Stomach smooth muscle (tissue), 2 donors: Measurements from ENCODE around the gene ZNF444.

Experiments
- H3K27ac ChIP-seq: one replicate; pipeline ENCODE4 v1.7.0; 2013; ENCODE audit warnings: mild to moderate bottlenecking, low read length, inconsistent platforms
- H3K27me3 ChIP-seq, 2 donors: one replicate each; pipeline ENCODE4 v1.7.0; 2013; ENCODE audit warnings: low read length in 2 of 2; ENCODE audit not compliant: insufficient read depth in 2 of 2, control insufficient read depth in 1 of 2
- H3K36me3 ChIP-seq, 2 donors: one replicate each; pipeline ENCODE4 v1.7.0; 2013; ENCODE audit warnings: low read length in 2 of 2; ENCODE audit not compliant: control insufficient read depth in 2 of 2, insufficient read depth in 2 of 2
- H3K4me1 ChIP-seq: one replicate; pipeline ENCODE4 v1.7.0; 2013; ENCODE audit warnings: low read length; ENCODE audit not compliant: control insufficient read depth, insufficient read depth
- H3K4me3 ChIP-seq, 2 donors: one replicate each; pipeline ENCODE4 v1.7.0; 2013; ENCODE audit warnings: low read length in 2 of 2
- H3K9ac ChIP-seq, 2 donors: one replicate each; pipeline ENCODE4 v1.7.0; 2013; ENCODE audit warnings: low read length in 2 of 2, mild to moderate bottlenecking in 1 of 2
- H3K9me3 ChIP-seq, 2 donors: one replicate each; pipeline ENCODE4 v1.7.0; 2013; ENCODE audit warnings: low read length in 2 of 2; ENCODE audit not compliant: control insufficient read depth in 2 of 2
- donor health status: healthy.
- donor health status: Pancreatic carcinoma.

ZNF444 gene

GRCh38 chr19:56137405-56137804, 3.7 kb upstream of the ZNF444 start:
- Histone ChIP-seq H3K27me3 (no peaks in the 10 kb centered on the region), H3K9ac (no peak overlapping the region), H3K9me3 (no peaks in the 10 kb centered on the region), H3K36me3 (no peaks in the 10 kb centered on the region), H3K27ac (no peak overlapping the region), H3K4me3 (no peak overlapping the region), H3K4me1 (peaks cover 21% of the 10 kb centered on the region)

DNA sequence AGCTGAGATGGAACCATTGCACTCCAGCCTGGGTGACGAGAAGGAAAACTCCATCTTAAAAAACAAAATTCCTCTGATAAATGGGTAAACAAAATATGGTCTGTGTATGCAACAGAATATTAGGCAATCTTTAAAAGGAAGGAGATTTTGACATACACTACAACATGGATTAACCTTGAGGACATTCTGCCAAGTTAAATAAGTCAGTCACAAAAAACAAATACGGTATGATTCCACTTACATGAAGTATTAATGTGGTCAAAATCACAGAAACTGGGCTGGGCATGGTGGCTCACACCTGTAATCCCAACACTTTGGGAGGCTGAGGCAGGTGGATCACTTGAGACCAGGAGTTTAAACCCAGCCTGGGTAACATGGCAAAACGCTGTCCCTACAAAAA, 3.0 kb upstream of the ZNF444 start:
- H3K9me3 ChIP-seq: no peaks in the 10 kb centered on the region
- H3K27ac ChIP-seq: no peak overlapping the region
- H3K4me3 ChIP-seq: no peak overlapping the region
- no peak overlapping the region for H3K9ac ChIP-seq
- no peaks in the 10 kb centered on the region for H3K27me3 ChIP-seq
- no peaks in the 10 kb centered on the region for H3K36me3 ChIP-seq
- peaks cover 19% of the 10 kb centered on the region for H3K4me1 ChIP-seq

- Histone ChIP-seq H3K9me3 (no peaks in the 10 kb centered on the region), H3K9ac (peak overlapping the region; percentile 67 to 87), H3K27ac (peak overlapping the region; percentile 95), H3K4me1 (peaks cover 19% of the 10 kb centered on the region), H3K36me3 (no peaks in the 10 kb centered on the region), H3K27me3 (no peaks in the 10 kb centered on the region), H3K4me3 (peak overlapping the region; percentile 57 to 82)
Observed at GRCh38 chr19:56139847-56140582, 1.1 kb upstream of the ZNF444 start.

- no peaks in the 10 kb centered on the region for H3K36me3 ChIP-seq
- H3K27ac ChIP-seq: peak overlapping the region; percentile 95
- H3K4me3 ChIP-seq: peak overlapping the region; percentile 57 to 82
- no peaks in the 10 kb centered on the region for H3K9me3 ChIP-seq
- H3K27me3 ChIP-seq: no peaks in the 10 kb centered on the region
- peak overlapping the region; percentile 67 to 68 for H3K9ac ChIP-seq
- H3K4me1 ChIP-seq: peaks cover 16% of the 10 kb centered on the region
Observed at GRCh38 chr19:56141417-56141993, 418 bp downstream of the ZNF444 start.

DNA sequence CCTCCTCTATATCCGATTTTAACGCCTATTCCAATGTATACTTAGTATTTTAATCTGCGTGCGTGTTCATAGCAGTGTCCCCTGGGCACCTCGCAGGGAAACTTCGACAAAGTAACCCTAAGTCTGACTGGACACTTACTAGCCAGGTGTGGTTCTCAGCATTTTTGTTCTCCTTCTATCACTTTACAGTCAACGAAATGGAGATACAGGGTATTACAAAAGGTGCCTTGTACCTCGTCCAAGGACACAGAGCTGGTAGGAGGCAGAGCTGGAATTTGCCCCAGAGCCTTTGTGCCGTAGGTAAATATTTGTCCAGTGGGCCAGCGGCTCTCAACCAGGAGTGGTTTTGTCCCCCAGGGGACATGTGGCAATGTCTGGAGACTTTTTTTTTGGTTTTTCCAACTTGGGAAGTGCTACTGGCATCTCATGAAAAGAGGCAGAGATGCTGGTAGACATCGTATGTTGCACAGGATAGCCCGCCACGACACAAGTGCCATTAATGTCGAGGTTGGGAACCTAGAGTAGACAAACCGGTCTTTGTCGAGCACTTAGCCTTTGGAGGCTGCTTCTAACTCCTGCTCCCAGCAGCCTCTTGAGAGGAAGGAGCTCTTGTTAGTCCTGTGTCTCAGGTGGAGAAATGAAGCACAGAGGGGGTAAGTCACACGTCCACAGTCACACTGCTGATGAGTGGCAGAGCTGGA, 1.1 kb downstream of the ZNF444 start:
- Histone ChIP-seq H3K9me3 (no peaks in the 10 kb centered on the region), H3K27me3 (no peaks in the 10 kb centered on the region), H3K4me3 (peak overlapping the region; percentile 39 to 82), H3K4me1 (peaks cover 16% of the 10 kb centered on the region), H3K27ac (peak overlapping the region; percentile 41), H3K9ac (peak overlapping the region; percentile 59 to 68), H3K36me3 (peaks cover 0 to 5% of the 10 kb centered on the region in 2 donors)

GRCh38 chr19:56142897-56143434, 1.9 kb downstream of the ZNF444 start:
- no peak overlapping the region for H3K4me3 ChIP-seq
- H3K9me3 ChIP-seq: no peaks in the 10 kb centered on the region
- H3K4me1 ChIP-seq: peaks cover 16% of the 10 kb centered on the region
- no peaks in the 10 kb centered on the region for H3K27me3 ChIP-seq
- peaks cover 0 to 11% of the 10 kb centered on the region in 2 donors for H3K36me3 ChIP-seq
- H3K9ac ChIP-seq: no peak overlapping the region
- no peak overlapping the region for H3K27ac ChIP-seq

GRCh38 chr19:56144376-56144775, 3.3 kb downstream of the ZNF444 start:
- Histone ChIP-seq H3K27ac (no peak overlapping the region), H3K36me3 (peaks cover 0 to 16% of the 10 kb centered on the region in 2 donors), H3K9me3 (no peaks in the 10 kb centered on the region), H3K4me3 (no peak overlapping the region), H3K9ac (no peak overlapping the region), H3K4me1 (peaks cover 16% of the 10 kb centered on the region), H3K27me3 (no peaks in the 10 kb centered on the region)

DNA sequence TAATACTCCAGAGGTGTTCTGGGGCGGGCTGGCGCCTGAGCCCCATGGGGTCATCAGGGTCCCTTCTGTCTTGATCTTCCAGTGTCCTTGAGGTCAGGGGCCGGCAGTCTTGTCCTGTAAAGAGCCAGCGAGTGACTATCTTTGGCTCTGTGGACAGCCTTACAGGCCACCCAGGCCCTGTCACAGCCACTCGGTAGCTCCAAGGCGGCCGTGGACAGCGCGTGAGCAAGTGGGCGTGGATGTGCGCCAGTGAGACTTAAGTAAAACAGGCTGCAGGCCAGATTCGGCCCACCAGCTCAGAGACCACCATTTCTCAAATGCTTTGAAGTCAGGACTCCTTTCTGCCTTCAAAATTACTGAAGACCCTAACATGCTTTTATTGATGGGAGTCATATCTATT, 3.7 kb downstream of the ZNF444 start:
- Histone ChIP-seq H3K9ac (no peak overlapping the region), H3K27ac (no peak overlapping the region)

GRCh38 chr19:56145698-56146097, 4.6 kb downstream of the ZNF444 start:
- H3K4me3 ChIP-seq: no peak overlapping the region
- H3K36me3 ChIP-seq: peaks cover 0 to 19% of the 10 kb centered on the region in 2 donors

More for the DNA sequence above, 3.7 kb downstream of the ZNF444 start:
- H3K27me3 ChIP-seq: no peaks in the 10 kb centered on the region
- no peak overlapping the region for H3K4me3 ChIP-seq
- H3K4me1 ChIP-seq: peaks cover 16% of the 10 kb centered on the region
- H3K9me3 ChIP-seq: no peaks in the 10 kb centered on the region
- H3K36me3 ChIP-seq: peaks cover 0 to 19% of the 10 kb centered on the region in 2 donors

DNA sequence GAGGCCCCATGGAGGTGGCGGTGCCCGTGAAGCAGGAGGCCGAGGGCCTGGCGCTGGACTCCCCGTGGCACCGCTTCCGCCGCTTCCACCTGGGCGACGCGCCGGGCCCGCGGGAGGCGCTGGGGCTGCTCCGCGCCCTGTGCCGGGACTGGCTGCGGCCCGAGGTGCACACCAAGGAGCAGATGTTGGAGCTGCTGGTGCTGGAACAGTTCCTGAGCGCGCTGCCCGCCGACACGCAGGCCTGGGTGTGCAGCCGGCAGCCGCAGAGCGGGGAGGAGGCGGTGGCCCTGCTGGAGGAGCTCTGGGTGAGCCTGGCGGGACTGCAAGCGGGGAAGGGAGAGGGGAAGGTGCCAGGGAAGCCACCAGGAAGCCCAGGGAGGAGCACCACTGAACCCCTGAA, 5.8 kb downstream of the ZNF444 start:
- H3K4me1 ChIP-seq: peaks cover 10% of the 10 kb centered on the region
- H3K9me3 ChIP-seq: no peaks in the 10 kb centered on the region
- no peak overlapping the region for H3K4me3 ChIP-seq
- H3K9ac ChIP-seq: no peak overlapping the region
- H3K27ac ChIP-seq: no peak overlapping the region
- peaks cover 0 to 19% of the 10 kb centered on the region in 2 donors for H3K36me3 ChIP-seq
- no peaks in the 10 kb centered on the region for H3K27me3 ChIP-seq

More at GRCh38 chr19:56145698-56146097, 4.6 kb downstream of the ZNF444 start:
- Histone ChIP-seq H3K9me3 (no peaks in the 10 kb centered on the region), H3K27me3 (no peaks in the 10 kb centered on the region), H3K27ac (no peak overlapping the region), H3K9ac (no peak overlapping the region), H3K4me1 (peaks cover 10% of the 10 kb centered on the region)
